Peyer's patch (tissue), 4 donors: ENCODE data around the gene BIN2.

ENCODE experiments used
- CTCF ChIP-seq, 6 experiments: fragments of 450-650 bp in 4 of 6; fragments of 200-600 bp in 2 of 6; sonication (generic) in 1 of 6; IDR thresholded peaks; one replicate each; pipeline ENCODE4 v1.5.1; 2017 to 2019; ENCODE audit warnings: antibody characterized with exemption in 6 of 6, mild to moderate bottlenecking in 3 of 6, moderate library complexity in 1 of 6
- POLR2A ChIP-seq, 2 donors: fragments of 450-650 bp; IDR thresholded peaks; one replicate each; pipeline ENCODE4 v1.5.1; 2017; ENCODE audit warnings: antibody characterized with exemption in 2 of 2, mild to moderate bottlenecking in 2 of 2, moderate library complexity in 2 of 2

- TF ChIP-seq CTCF (IDR thresholded peaks at IDR 0.05), result no peak
- TF ChIP-seq POLR2A (IDR thresholded peaks at IDR 0.05), result no peak
These were observed 40.0 kb upstream of the BIN2 start for GRCh38 chr12:51364001-51364400.
